D721Med (cell line): Measurements from ENCODE around the gene TFCP2L1.

Experiments
- DNase-seq: peaks from one replicate; pipeline ENCODE4 v3.0.0; 2011; ENCODE audit warnings: low spot score; ENCODE audit not compliant: insufficient read length
- FAIRE-seq: peaks from 2 replicates; lab custom pipeline; 2011; peaks lifted over from hg19 to GRCh38; lab: Jason Lieb, UNC
- CTCF ChIP-seq: IDR thresholded peaks from 2 replicates; pipeline ENCODE4 v1.5.1; 2012; ENCODE audit warnings: mild to moderate bottlenecking, control low read depth; ENCODE audit not compliant: insufficient read depth; ENCODE audit errors: missing control alignments

TFCP2L1 gene

GRCh38 chr2:121173112-121173511 lies 111.9 kb downstream of the TFCP2L1 start:
- TF ChIP-seq CTCF, result no peak
- DNase-seq (no peak), FAIRE-seq (no peak)

- FAIRE-seq (no peak), DNase-seq (no peak)
- no peak for TF ChIP-seq CTCF
These were observed 112.5 kb downstream of the TFCP2L1 start for GRCh38 chr2:121172456-121172855.

GRCh38 chr2:121171625-121172119 lies 113.3 kb downstream of the TFCP2L1 start:
- TF ChIP-seq CTCF, result no peak
- DNase-seq (no peak), FAIRE-seq (no peak)

- FAIRE-seq (no peak), DNase-seq (no peak)
- TF ChIP-seq CTCF, result no peak
These were observed 114.4 kb downstream of the TFCP2L1 start for GRCh38 chr2:121170577-121170976.

GRCh38 chr2:121167411-121167810 lies 117.6 kb downstream of the TFCP2L1 start:
- no peak for TF ChIP-seq CTCF
- DNase-seq (no peak), FAIRE-seq (no peak)
